GM19025 (cell line): ENCODE results near the gene KRTAP4-8.
"Not testable (repeated sequence)": the region's sequence is repeated elsewhere in the genome, so short reads cannot be mapped to it uniquely, and the experiment has no call there.

Experiments used
- ATAC-seq: cut with Tn5 transposase; IDR thresholded peaks from one replicate; pipeline ENCODE4 v1.9.1; 2021; ENCODE audit warnings: mild to moderate bottlenecking, low read depth, moderate library complexity; ENCODE audit not compliant: unreplicated experiment

KRTAP4-8 gene

GRCh38 chr17:41098042-41098441 is at the start of gene KRTAP4-8:
TSS of gene KRTAP4-8 (minus strand) at chr17:41098142. CDS start at chr17:41098084, 58 bp downstream.
- ATAC-seq, result no peak

GRCh38 chr17:41145261-41145660 is 47.3 kb upstream of the KRTAP4-8 start:
- ATAC-seq, result no peak

GRCh38 chr17:41144846-41145245 is 46.9 kb upstream of the KRTAP4-8 start:
- no peak for ATAC-seq

GRCh38 chr17:41141361-41141760 is 43.4 kb upstream of the KRTAP4-8 start:
- ATAC-seq, result no peak

- no peak for ATAC-seq
Observed at GRCh38 chr17:41140360-41141131, 42.6 kb upstream of the KRTAP4-8 start, which contains the start of gene KRTAP4-6. TSS of gene KRTAP4-6 (minus strand) at chr17:41140544. CDS start at chr17:41140487, 57 bp downstream.

- ATAC-seq, result not testable (repeated sequence)
Observed at GRCh38 chr17:41139865-41140264, 41.9 kb upstream of the KRTAP4-8 start.

GRCh38 chr17:41133880-41134735 is 36.2 kb upstream of the KRTAP4-8 start:
- ATAC-seq, result no peak

- no peak for ATAC-seq
Observed at GRCh38 chr17:41131979-41132378, 34.0 kb upstream of the KRTAP4-8 start.

GRCh38 chr17:41127371-41127770 is 29.4 kb upstream of the KRTAP4-8 start:
- ATAC-seq, result no peak

- no peak for ATAC-seq
Observed at GRCh38 chr17:41126412-41126811, 28.5 kb upstream of the KRTAP4-8 start.

- no peak for ATAC-seq
Observed at GRCh38 chr17:41125064-41125463, 27.1 kb upstream of the KRTAP4-8 start.

- ATAC-seq, result not testable (repeated sequence)
Observed at GRCh38 chr17:41123991-41124371, 26.0 kb upstream of the KRTAP4-8 start, which contains the start of gene KRTAP4-12. TSS of gene KRTAP4-12 (minus strand) at chr17:41124182. CDS start at chr17:41124122, 60 bp downstream.

GRCh38 chr17:41123292-41123990 is 25.5 kb upstream of the KRTAP4-8 start:
- ATAC-seq, result not testable (repeated sequence)

- no peak for ATAC-seq
Observed at GRCh38 chr17:41121742-41122141, 23.8 kb upstream of the KRTAP4-8 start.

GRCh38 chr17:41119696-41120690 is 22.1 kb upstream of the KRTAP4-8 start:
- not testable (repeated sequence) for ATAC-seq

GRCh38 chr17:41118721-41119120 is 20.8 kb upstream of the KRTAP4-8 start:
- ATAC-seq, result no peak

- ATAC-seq, result not testable (repeated sequence)
Observed at GRCh38 chr17:41117846-41118386, 20.0 kb upstream of the KRTAP4-8 start, which contains the start of gene KRTAP4-11. TSS of gene KRTAP4-11 (minus strand) at chr17:41118373. CDS start at chr17:41118315, 58 bp downstream.

GRCh38 chr17:41116297-41116696 is 18.4 kb upstream of the KRTAP4-8 start:
- ATAC-seq, result no peak
